SIG-M5 (cell line): ENCODE measurements around the gene CERS3.

Experiments
- DNase-seq: peaks from one replicate; lab custom pipeline; 2025; lab: John Stamatoyannopoulos, UW

The CERS3 gene

DNA sequence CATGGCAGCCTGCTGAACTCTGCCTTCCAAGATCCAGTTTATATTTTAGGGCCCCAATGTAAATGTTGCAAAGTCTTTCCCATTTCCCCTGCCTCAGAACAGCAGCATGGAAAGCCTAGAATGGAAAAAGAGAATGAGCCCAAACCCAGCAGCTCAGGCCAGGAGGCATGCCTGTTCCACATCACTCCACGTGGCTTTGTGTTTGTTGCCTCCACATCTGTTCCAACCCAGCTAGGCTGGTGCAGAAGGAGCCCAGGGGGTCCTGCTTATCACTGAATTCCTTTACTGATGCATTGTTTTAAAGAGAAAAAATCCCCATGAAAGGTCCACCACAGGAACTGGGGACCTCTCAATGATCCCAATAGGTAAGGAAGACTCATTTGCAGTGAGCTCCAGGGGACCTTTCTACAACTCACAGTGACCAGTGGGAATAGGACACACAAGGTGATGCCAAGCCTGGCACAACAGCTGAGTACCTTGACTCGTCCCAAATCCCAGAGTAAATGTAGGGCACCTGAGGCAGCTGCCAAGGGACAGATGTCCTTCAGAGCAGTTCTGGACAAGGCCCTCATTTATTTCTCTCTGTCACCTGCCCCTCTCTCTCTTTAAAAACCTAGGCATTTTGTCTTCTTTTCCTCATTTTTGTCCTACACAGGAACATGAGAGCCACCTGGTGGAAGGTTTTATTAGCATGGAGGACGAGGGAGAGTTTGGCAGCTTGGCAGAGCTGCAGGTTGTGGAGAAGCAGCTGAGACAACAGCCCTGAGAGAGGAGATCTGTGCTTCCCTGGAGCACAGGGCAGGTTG, 145.2 kb downstream of the CERS3 start:
- DNase-seq, result no peak

DNA sequence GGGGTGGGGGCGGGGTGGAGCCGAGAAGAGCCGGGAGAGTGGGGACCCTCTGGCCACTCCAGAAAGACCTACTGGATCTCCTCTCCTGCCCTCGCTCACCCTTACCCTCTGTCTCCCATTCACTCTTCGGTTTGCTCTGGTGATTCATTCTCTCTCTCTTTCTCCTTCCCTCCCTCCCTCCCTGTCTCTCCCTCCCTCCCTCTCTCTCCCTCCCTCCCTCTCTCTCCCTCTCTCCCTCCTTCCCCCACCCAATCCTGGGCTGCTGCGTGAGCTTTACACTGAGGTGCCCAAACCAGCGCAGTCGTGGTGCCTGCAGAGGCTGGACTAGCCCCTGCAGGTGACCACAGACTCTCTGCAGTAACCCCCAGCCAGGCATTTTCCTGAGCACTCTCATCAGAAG, 154.8 kb downstream of the CERS3 start:
- DNase-seq, result no peak

DNA sequence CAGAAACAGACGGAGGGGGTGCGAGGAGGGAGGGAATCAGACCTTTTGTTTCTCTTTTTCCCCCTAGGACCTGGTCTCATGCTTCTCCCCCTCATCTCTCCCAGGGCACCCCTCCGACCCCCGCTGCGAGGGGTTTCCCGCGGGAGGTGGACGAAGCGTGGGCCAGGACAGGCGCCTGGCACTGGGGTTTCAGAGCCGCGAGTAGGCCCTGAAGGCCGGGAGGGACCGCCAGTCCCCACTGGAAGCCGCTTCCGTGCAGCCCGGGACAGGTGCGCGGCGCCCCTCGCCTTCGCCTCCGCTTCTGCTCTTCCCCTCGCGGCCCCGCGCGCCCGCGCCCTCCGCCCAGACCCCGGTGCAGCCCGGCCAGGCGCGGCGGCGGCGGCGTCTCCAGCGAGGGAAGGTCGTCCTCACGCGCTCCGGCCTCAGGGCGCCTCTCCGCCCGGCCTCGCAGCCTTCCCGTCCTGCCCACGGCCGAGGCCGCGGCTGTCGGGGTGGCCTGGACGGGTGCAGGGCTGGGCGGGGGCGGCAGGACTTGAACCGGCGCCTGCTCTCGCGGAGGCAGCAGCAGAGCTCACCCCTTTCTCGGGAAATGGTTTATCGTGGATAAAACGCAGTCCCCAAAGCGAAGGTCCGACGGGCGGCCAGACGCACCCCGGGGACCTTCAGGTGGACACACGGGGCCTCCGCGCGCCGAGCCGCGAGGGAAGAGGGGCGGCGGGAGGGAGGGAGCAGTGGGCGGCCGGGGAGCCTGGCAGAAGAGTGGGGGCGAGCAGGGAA, 155.4 kb downstream of the CERS3 start:
- DNase-seq, result no peak

DNA sequence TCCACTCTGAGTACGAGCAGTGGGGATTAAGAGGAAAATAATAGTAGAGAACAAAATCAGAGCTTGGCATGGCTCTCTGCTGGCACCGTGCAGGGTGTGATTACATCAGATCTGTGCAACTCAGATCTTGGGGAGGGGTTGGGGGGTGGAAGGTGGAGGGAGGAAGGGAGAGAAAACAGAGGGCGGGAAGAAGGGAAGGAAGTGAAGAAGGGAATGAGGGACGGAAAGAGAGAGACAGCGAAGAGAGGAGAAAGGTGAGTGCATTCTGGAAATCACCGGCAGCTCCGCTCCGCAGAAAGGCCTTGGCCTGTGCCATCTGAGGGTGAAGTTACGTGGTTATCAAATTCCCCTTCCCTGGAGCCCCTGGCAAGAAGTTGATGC, 156.0 kb downstream of the CERS3 start:
- DNase-seq, result no peak

DNA sequence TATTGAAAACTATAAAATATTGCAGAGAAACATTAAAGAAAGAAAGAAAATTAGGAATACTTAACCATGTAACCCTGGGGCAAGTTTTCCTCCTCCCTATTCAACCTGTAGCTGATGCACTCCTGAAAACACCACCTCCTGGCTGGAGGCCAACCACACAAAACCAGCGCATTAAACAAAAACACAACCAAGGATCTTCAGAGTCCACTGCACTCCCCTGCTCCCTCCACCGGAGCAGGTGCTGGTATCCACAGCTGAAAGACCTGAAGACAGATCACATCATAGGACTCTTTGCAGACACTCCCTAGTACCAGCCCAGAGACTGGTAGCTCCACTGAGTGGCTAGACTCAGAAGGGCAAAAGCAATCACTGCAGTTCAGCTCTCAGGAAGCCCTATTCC, 173.4 kb downstream of the CERS3 start:
- no peak for DNase-seq

DNA sequence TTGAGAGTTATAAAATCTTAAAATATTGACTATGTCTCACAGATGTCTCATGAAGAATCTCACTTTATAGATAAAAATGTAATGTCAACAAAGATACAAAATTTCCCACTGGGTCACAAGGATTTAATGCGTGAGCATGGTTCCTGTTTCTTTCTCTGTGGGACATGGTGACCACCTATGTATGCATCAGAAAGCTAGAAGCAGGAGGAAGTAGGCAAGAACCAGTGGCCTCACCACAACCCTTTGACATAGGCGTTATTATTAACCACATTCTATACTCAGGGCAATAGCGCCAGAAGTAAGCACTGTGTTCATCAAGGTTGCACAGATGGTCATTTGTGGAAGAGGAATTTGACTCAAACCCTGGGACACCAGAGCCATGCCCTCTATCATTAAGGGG, 175.3 kb downstream of the CERS3 start:
- DNase-seq, result no peak

DNA sequence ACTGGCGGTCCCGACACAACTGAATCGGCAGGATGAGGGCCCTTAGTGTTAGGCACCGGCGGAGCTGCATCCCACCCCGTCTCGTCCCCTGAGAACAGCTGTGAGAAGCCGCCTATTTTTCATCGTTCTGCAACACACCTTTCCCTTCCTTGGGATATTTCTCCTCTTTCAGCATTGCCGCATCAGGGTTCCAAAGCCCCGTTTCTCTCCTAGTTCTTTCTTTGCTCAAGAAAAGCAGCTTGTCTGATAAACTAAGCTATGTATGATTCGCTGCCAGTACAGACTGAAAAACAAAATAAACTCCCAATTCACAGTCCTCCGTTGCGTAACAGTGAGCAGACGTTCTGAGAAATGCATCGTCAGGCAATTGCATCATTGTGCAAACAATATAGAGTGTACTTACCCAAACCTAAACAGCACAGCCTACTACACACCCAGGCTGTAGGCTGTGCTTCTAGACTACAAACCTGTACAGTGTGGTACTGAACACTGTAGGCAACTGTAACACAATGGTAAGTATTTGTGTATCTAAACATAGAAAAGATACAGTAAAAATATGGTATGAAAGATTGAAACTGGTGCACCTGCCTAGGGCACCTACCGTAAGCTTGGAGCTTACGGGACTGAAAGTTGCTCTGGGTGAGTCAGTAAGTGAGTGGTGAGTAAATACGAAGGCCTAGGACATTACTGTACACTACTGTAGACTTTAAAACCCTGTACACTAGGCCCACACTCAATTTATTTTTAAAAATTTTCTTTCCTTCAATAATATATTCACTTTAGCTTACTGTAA, 178.1 kb downstream of the CERS3 start:
- DNase-seq, result peak; percentile 75
